Heart left ventricle (tissue), 13 donors: ENCODE data around the gene ARL5C.
"Not testable (repeated sequence)": the region's sequence is repeated elsewhere in the genome, so short reads cannot be mapped to it uniquely, and the experiment has no call there.

Experiments
- POLR2A ChIP-seq, 2 donors: fragments of 450-650 bp; IDR thresholded peaks; one replicate each; pipeline ENCODE4 v1.6.1; 2017; ENCODE audit warnings: antibody characterized with exemption in 2 of 2, mild to moderate bottlenecking in 2 of 2, moderate library complexity in 2 of 2
- TF ChIP-seq, protein P1 (sequence below), 12 donors: fragments of 200-600 bp; sonication (generic) in 4 of 12; IDR thresholded peaks; one replicate each; pipeline versions ENCODE4 v1.5.0 to v1.8.0; 2018 to 2022; ENCODE audit warnings: antibody characterized with exemption in 12 of 12, mild to moderate bottlenecking in 5 of 12
- donor health status: ischemic (EF 13 %, LVEDD 7.1; RV severe dilation, severe dysfunction).
- donor health status: DM: no; HTN: yes; CAD: no.
- donor health status: DM: no; HTN: no; CAD: no.
- donor health status: ischemic (EF 25% LVEDD 6.9; RV normal size, moderate dysfunction).
- donor health status: ischemic (EF 25% LVEDD 5.7; RV mildly dilated, moderate dysfunction).
- donor health status: ischemic (EF 35%, LVEDD 5.7; RV mildly dilated, moderate dysfunction).
- donor health status: nonischemic (EF 11% LVEDD 7.7; RV severe dilation, severe dysfunction).
- donor health status: DM: yes; HTN: yes; CAD: no.
- donor health status: PGD.
- donor health status: ischemic (EF 29% LVEDD 5.4; RV normal size, mild dysfunction).
- donor health status: nonischemic (EF 23%, LVEDD 6.1; RV moderate dilation, normal function).

DNA sequence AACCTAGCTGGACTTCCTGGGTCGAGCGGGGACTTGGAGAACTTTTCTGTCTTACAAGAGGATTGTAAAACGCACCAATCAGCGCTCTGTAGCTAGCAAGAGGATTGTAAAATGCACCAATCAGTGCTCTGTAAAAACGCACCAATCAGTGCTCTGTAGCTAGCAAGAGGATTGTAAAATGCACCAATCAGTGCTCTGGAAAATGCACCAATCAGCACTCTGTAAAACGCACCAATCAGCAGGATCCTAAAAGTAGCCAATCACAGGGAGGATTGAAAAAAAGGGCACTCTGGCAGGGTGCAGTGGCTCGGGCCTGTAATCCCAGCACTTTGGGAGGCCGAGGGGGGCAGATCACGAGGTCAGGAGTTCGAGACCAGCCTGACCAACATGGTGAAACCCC is 2.5 kb upstream of the ARL5C start:
- not testable (repeated sequence) for TF ChIP-seq POLR2A (IDR thresholded peaks at IDR 0.05)
- TF ChIP-seq, protein P1, sequence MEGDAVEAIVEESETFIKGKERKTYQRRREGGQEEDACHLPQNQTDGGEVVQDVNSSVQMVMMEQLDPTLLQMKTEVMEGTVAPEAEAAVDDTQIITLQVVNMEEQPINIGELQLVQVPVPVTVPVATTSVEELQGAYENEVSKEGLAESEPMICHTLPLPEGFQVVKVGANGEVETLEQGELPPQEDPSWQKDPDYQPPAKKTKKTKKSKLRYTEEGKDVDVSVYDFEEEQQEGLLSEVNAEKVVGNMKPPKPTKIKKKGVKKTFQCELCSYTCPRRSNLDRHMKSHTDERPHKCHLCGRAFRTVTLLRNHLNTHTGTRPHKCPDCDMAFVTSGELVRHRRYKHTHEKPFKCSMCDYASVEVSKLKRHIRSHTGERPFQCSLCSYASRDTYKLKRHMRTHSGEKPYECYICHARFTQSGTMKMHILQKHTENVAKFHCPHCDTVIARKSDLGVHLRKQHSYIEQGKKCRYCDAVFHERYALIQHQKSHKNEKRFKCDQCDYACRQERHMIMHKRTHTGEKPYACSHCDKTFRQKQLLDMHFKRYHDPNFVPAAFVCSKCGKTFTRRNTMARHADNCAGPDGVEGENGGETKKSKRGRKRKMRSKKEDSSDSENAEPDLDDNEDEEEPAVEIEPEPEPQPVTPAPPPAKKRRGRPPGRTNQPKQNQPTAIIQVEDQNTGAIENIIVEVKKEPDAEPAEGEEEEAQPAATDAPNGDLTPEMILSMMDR (IDR thresholded peaks at IDR 0.05): not testable (repeated sequence)
